RWPE2 (cell line): Measurements from ENCODE around the gene LTBP4.
A peak's percentile ranks its signal among the peaks of the same experiment; 100 is the strongest.

Source experiments
- ATAC-seq: fragments of 200-7000 bp; cut with Tn5 transposase; 3 replicates; pipeline ENCODE4 v1.9.1; 2021; ENCODE audit warnings: low read depth
- DNase-seq: peaks from one replicate; pipeline ENCODE4 v3.0.0-alpha.2; 2020; ENCODE audit warnings: low spot score
- H3K27ac ChIP-seq: fragments of 450-650 bp; 2 replicates; pipeline ENCODE4 v1.5.1; 2017; ENCODE audit warnings: mild to moderate bottlenecking; ENCODE audit not compliant: poor library complexity, severe bottlenecking
- H3K27me3 ChIP-seq: fragments of 250-450 bp; sonication (Bioruptor Pico); 2 replicates; pipeline ENCODE4 v1.5.1; 2021; ENCODE audit warnings: mild to moderate bottlenecking, moderate library complexity; ENCODE audit not compliant: insufficient read depth, poor library complexity, severe bottlenecking
- H3K36me3 ChIP-seq: fragments of 250-450 bp; sonication (Bioruptor Pico); 2 replicates; pipeline ENCODE4 v1.5.1; 2020; ENCODE audit warnings: low read depth, mild to moderate bottlenecking, moderate library complexity
- H3K4me1 ChIP-seq: fragments of 250-450 bp; sonication (Bioruptor Pico); 2 replicates; pipeline ENCODE4 v1.5.1; 2021; ENCODE audit warnings: mild to moderate bottlenecking, moderate library complexity; ENCODE audit not compliant: insufficient read depth, poor library complexity, severe bottlenecking
- H3K4me3 ChIP-seq: fragments of 250-450 bp; sonication (Bioruptor Pico); 2 replicates; pipeline ENCODE4 v1.5.1; 2021; ENCODE audit warnings: mild to moderate bottlenecking, moderate library complexity; ENCODE audit not compliant: severe bottlenecking
- H3K9me3 ChIP-seq: fragments of 250-450 bp; sonication (Bioruptor Pico); 2 replicates; pipeline ENCODE4 v1.5.1; 2021; ENCODE audit warnings: mild to moderate bottlenecking, moderate library complexity; ENCODE audit not compliant: severe bottlenecking
- TF ChIP-seq, protein P1 (sequence below): fragments of 450-650 bp; IDR thresholded peaks from one replicate; pipeline ENCODE4 v1.5.1; 2017; ENCODE audit warnings: mild to moderate bottlenecking, moderate library complexity; ENCODE audit not compliant: poor library complexity, severe bottlenecking

LTBP4 gene

DNA sequence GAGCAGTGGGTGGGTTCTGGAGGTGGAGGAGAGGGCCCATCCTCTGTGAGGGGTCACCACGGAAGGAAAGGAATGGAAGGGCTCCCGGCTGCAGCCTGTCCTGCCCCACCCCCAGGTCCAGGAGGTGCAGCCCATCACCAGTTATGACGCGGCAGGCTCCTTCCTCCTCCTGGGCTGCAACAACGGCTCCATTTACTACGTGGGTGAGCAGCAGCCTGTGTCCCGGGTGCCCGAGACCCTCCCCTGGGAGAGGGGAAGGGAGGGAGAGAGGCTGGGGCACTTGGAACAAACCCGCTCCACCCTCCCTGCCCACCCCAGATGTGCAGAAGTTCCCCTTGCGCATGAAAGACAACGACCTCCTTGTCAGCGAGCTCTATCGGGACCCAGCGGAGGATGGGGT is 17.9 kb upstream of the LTBP4 start:
- H3K36me3 ChIP-seq = peaks cover 47% of the 10 kb centered on the region
- DNase-seq = no peak
- TF ChIP-seq, protein P1, sequence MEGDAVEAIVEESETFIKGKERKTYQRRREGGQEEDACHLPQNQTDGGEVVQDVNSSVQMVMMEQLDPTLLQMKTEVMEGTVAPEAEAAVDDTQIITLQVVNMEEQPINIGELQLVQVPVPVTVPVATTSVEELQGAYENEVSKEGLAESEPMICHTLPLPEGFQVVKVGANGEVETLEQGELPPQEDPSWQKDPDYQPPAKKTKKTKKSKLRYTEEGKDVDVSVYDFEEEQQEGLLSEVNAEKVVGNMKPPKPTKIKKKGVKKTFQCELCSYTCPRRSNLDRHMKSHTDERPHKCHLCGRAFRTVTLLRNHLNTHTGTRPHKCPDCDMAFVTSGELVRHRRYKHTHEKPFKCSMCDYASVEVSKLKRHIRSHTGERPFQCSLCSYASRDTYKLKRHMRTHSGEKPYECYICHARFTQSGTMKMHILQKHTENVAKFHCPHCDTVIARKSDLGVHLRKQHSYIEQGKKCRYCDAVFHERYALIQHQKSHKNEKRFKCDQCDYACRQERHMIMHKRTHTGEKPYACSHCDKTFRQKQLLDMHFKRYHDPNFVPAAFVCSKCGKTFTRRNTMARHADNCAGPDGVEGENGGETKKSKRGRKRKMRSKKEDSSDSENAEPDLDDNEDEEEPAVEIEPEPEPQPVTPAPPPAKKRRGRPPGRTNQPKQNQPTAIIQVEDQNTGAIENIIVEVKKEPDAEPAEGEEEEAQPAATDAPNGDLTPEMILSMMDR = no peak

GRCh38 chr19:40584007-40584406 is 17.2 kb upstream of the LTBP4 start:
- H3K27me3 ChIP-seq = no peaks in the 10 kb centered on the region
- peak overlapping the region; percentile 76 for H3K27ac ChIP-seq
- no peaks in the 10 kb centered on the region for H3K9me3 ChIP-seq
- ATAC-seq (peak; percentile 59; the same call in 1 of the 3 replicates), DNase-seq (no peak)
- H3K36me3 ChIP-seq = peaks cover 44% of the 10 kb centered on the region
- H3K4me1 ChIP-seq = peaks cover 11% of the 10 kb centered on the region
- TF ChIP-seq, protein P1 = peak; percentile 35
- H3K4me3 ChIP-seq = no peak overlapping the region

More for the DNA sequence above, 17.9 kb upstream of the LTBP4 start:
- ATAC-seq = no peak
- Histone ChIP-seq H3K4me1 (peaks cover 11% of the 10 kb centered on the region), H3K9me3 (no peaks in the 10 kb centered on the region), H3K4me3 (no peak overlapping the region), H3K27ac (no peak overlapping the region), H3K27me3 (no peaks in the 10 kb centered on the region)

DNA sequence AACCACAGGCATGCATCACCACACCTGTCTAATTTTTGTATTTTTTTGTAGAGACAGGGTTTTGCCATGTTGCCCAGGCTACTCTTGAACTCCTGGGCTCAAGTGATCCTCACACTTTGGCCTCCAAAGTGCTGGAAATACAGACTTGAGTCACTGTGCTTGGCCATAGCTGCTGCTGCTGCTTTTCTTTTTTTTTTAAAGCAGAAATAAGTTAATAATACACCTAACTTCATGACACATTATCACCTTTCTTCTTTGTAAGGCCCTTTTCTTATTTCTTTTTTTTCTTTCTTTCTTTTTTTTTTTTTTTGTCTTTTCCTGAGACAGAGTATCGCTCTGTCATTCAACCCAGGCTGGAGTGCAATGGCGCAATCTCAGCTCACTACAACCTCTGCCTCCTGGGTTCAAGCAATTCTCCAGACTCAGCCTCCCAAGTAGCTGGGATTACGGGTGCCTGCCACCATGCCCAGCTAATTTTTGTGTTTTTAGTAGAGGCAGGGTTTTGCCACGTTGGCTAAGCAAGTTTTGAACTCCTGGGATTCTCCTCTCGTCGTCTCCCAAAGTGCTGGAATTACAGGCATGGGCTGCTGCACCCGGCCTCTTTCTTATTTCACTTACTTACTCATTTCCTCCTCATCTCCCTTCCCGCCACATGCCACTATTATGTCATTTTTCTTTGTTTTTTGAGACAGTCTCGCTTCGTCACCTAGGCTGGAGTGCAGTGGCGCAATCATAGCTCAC is 15.8 kb upstream of the LTBP4 start:
- ATAC-seq = peak; percentile 59; the same call in 2 of the 3 replicates
- no peak for DNase-seq
- Histone ChIP-seq H3K4me1 (peaks cover 11% of the 10 kb centered on the region), H3K9me3 (no peaks in the 10 kb centered on the region), H3K27me3 (no peaks in the 10 kb centered on the region), H3K27ac (peak overlapping the region; percentile 76), H3K36me3 (peaks cover 38% of the 10 kb centered on the region), H3K4me3 (no peak overlapping the region)
- TF ChIP-seq, protein P1 = no peak

DNA sequence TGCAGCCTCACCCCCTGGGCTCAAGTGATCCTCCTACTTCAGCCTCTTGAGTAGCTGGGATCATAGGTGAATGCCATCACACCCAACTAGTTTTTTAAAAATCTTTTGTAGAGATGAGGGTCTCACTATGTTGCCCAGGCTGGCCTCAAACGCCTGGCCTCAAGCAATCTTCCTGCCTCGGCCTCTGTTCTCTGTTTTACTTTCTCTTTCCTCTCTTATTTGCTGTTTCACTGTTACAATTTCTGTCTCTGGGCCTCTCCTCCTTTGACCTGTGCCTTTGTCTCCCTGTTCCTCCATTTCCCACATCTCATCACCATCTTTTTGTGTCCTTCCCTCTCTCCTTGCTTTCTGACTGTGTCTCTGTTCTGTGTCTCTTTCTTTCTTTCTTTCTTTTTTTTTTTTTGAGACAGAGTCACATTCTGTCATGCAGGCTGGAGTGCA is 15.2 kb upstream of the LTBP4 start:
- Histone ChIP-seq H3K27me3 (no peaks in the 10 kb centered on the region), H3K36me3 (peaks cover 38% of the 10 kb centered on the region), H3K27ac (peak overlapping the region; percentile 76), H3K4me3 (no peak overlapping the region), H3K4me1 (peaks cover 11% of the 10 kb centered on the region), H3K9me3 (no peaks in the 10 kb centered on the region)
- DNase-seq = no peak
- TF ChIP-seq, protein P1 = no peak
- ATAC-seq = no peak

- no peaks in the 10 kb centered on the region for H3K9me3 ChIP-seq
- no peak overlapping the region for H3K4me3 ChIP-seq
- no peak for DNase-seq
- peaks cover 38% of the 10 kb centered on the region for H3K36me3 ChIP-seq
- no peaks in the 10 kb centered on the region for H3K27me3 ChIP-seq
- no peak overlapping the region for H3K27ac ChIP-seq
- ATAC-seq = no peak
- peaks cover 11% of the 10 kb centered on the region for H3K4me1 ChIP-seq
- TF ChIP-seq, protein P1 = no peak
Observed at GRCh38 chr19:40586611-40587010, 14.6 kb upstream of the LTBP4 start.
